RWPE2 (cell line): Measurements from ENCODE around the gene CTXN2.
A peak's percentile ranks its signal among the peaks of the same experiment; 100 is the strongest.

ENCODE experiments used
- ATAC-seq: fragments of 200-7000 bp; cut with Tn5 transposase; 3 replicates; pipeline ENCODE4 v1.9.1; 2021; ENCODE audit warnings: low read depth
- DNase-seq: peaks from one replicate; pipeline ENCODE4 v3.0.0-alpha.2; 2020; ENCODE audit warnings: low spot score
- H3K27ac ChIP-seq: fragments of 450-650 bp; 2 replicates; pipeline ENCODE4 v1.5.1; 2017; ENCODE audit warnings: mild to moderate bottlenecking; ENCODE audit not compliant: poor library complexity, severe bottlenecking
- H3K27me3 ChIP-seq: fragments of 250-450 bp; sonication (Bioruptor Pico); 2 replicates; pipeline ENCODE4 v1.5.1; 2021; ENCODE audit warnings: mild to moderate bottlenecking, moderate library complexity; ENCODE audit not compliant: insufficient read depth, poor library complexity, severe bottlenecking
- H3K36me3 ChIP-seq: fragments of 250-450 bp; sonication (Bioruptor Pico); 2 replicates; pipeline ENCODE4 v1.5.1; 2020; ENCODE audit warnings: low read depth, mild to moderate bottlenecking, moderate library complexity
- H3K4me1 ChIP-seq: fragments of 250-450 bp; sonication (Bioruptor Pico); 2 replicates; pipeline ENCODE4 v1.5.1; 2021; ENCODE audit warnings: mild to moderate bottlenecking, moderate library complexity; ENCODE audit not compliant: insufficient read depth, poor library complexity, severe bottlenecking
- H3K4me3 ChIP-seq: fragments of 250-450 bp; sonication (Bioruptor Pico); 2 replicates; pipeline ENCODE4 v1.5.1; 2021; ENCODE audit warnings: mild to moderate bottlenecking, moderate library complexity; ENCODE audit not compliant: severe bottlenecking
- H3K9me3 ChIP-seq: fragments of 250-450 bp; sonication (Bioruptor Pico); 2 replicates; pipeline ENCODE4 v1.5.1; 2021; ENCODE audit warnings: mild to moderate bottlenecking, moderate library complexity; ENCODE audit not compliant: severe bottlenecking
- CTCF ChIP-seq: fragments of 450-650 bp; IDR thresholded peaks from one replicate; pipeline ENCODE4 v1.5.1; 2017; ENCODE audit warnings: mild to moderate bottlenecking, moderate library complexity; ENCODE audit not compliant: poor library complexity, severe bottlenecking

The CTXN2 gene

GRCh38 chr15:48244921-48245320, 53.5 kb downstream of the CTXN2 start:
- DNase-seq (no peak), ATAC-seq (peak; percentile 95)
- no peak for TF ChIP-seq CTCF
- Histone ChIP-seq H3K36me3 (no peaks in the 10 kb centered on the region), H3K4me1 (peaks cover 8% of the 10 kb centered on the region), H3K27ac (no peak overlapping the region), H3K4me3 (no peak overlapping the region), H3K9me3 (no peaks in the 10 kb centered on the region), H3K27me3 (no peaks in the 10 kb centered on the region)

- Histone ChIP-seq H3K27ac (no peak overlapping the region), H3K4me3 (no peak overlapping the region)
Measured at GRCh38 chr15:48248414-48248813, 56.9 kb downstream of the CTXN2 start.

GRCh38 chr15:48250640-48251076, 59.2 kb downstream of the CTXN2 start:
- no peaks in the 10 kb centered on the region for H3K4me1 ChIP-seq
- H3K4me3 ChIP-seq: no peak overlapping the region
- no peaks in the 10 kb centered on the region for H3K36me3 ChIP-seq
- H3K9me3 ChIP-seq: no peaks in the 10 kb centered on the region
- no peaks in the 10 kb centered on the region for H3K27me3 ChIP-seq
- DNase-seq (no peak), ATAC-seq (peak; percentile 66; the same call in 2 of the 3 replicates)
- peak; percentile 93 for TF ChIP-seq CTCF
- no peak overlapping the region for H3K27ac ChIP-seq

More at GRCh38 chr15:48248414-48248813, 56.9 kb downstream of the CTXN2 start:
- no peak for TF ChIP-seq CTCF
- DNase-seq (no peak), ATAC-seq (no peak)
- peaks cover 8% of the 10 kb centered on the region for H3K4me1 ChIP-seq
- H3K36me3 ChIP-seq: no peaks in the 10 kb centered on the region
- no peaks in the 10 kb centered on the region for H3K27me3 ChIP-seq
- H3K9me3 ChIP-seq: no peaks in the 10 kb centered on the region

GRCh38 chr15:48253172-48253571, 61.7 kb downstream of the CTXN2 start:
- TF ChIP-seq CTCF: no peak
- no peaks in the 10 kb centered on the region for H3K4me1 ChIP-seq
- H3K27ac ChIP-seq: no peak overlapping the region
- no peaks in the 10 kb centered on the region for H3K36me3 ChIP-seq
- ATAC-seq (no peak), DNase-seq (no peak)
- H3K9me3 ChIP-seq: no peaks in the 10 kb centered on the region
- no peak overlapping the region for H3K4me3 ChIP-seq
- no peaks in the 10 kb centered on the region for H3K27me3 ChIP-seq
